HepG2 (cell line): ENCODE measurements around the gene TAF6. TPM values are rescaled to one million over a fixed set of nuclear protein-coding genes. Genes with fewer than 3 reads are reported as not detected.
A peak's percentile ranks its signal among the peaks of the same experiment; 100 is the strongest.

Source experiments
- CAMTA2 ChIP-seq: sonication (generic); formaldehyde crosslinking; IDR thresholded peaks from 2 replicates; pipeline ENCODE4 v1.4.0; 2020; ENCODE audit warnings: mild to moderate bottlenecking, missing genetic modification reagents, borderline replicate concordance
- CENPX ChIP-seq: sonication (generic); formaldehyde crosslinking; IDR thresholded peaks from 2 replicates; pipeline ENCODE4 v1.9.0; 2021; ENCODE audit warnings: mild to moderate bottlenecking, missing genetic modification reagents, moderate library complexity
- GMEB2 ChIP-seq: IDR thresholded peaks from 2 replicates; pipeline ENCODE4 v1.6.1; 2016; ENCODE audit warnings: missing biosample characterization, missing genetic modification reagents, low read depth
- HNRNPLL ChIP-seq: fragments of 200-400 bp; formaldehyde crosslinking; IDR thresholded peaks from 2 replicates; pipeline ENCODE4 v1.6.1; 2017; ENCODE audit warnings: mild to moderate bottlenecking, low read depth, low read length; ENCODE audit not compliant: poor library complexity, severe bottlenecking
- MYC ChIP-seq: sonication (generic); formaldehyde crosslinking; IDR thresholded peaks from 2 replicates; pipeline ENCODE4 v1.9.0; 2021; ENCODE audit warnings: missing genetic modification reagents, borderline replicate concordance
- NCOA1 ChIP-seq: sonication (generic); formaldehyde crosslinking; IDR thresholded peaks from 2 replicates; pipeline ENCODE4 v1.9.0; 2021; ENCODE audit warnings: missing genetic modification reagents
- PHF20 ChIP-seq: sonication (generic); formaldehyde crosslinking; IDR thresholded peaks from 2 replicates; pipeline ENCODE4 v1.5.0; 2020; ENCODE audit warnings: mild to moderate bottlenecking, missing genetic modification reagents
- POLR2A ChIP-seq, 2 experiments: IDR thresholded peaks; 2 replicates each; pipeline ENCODE4 v1.6.1; 2011; ENCODE audit warnings: low read depth in 2 of 2, low read length in 2 of 2, mild to moderate bottlenecking in 1 of 2, moderate library complexity in 1 of 2; ENCODE audit not compliant: insufficient read depth in 1 of 2
- RERE ChIP-seq: IDR thresholded peaks from 2 replicates; pipeline ENCODE4 v1.6.1; 2016; ENCODE audit warnings: low read depth, missing genetic modification reagents, missing compliant biosample characterization
- ZKSCAN8 ChIP-seq: IDR thresholded peaks from 2 replicates; pipeline ENCODE4 v1.6.1; 2016; ENCODE audit warnings: borderline replicate concordance, missing genetic modification reagents, missing compliant biosample characterization
- ZNF18 ChIP-seq: sonication (generic); formaldehyde crosslinking; IDR thresholded peaks from 2 replicates; pipeline ENCODE4 v1.8.0; 2022; ENCODE audit warnings: mild to moderate bottlenecking, missing genetic modification reagents; ENCODE audit not compliant: insufficient replicate concordance
- ZNF558 ChIP-seq: sonication (generic); formaldehyde crosslinking; IDR thresholded peaks from 2 replicates; pipeline ENCODE4 v1.9.0; 2022; ENCODE audit warnings: mild to moderate bottlenecking, missing genetic modification reagents, borderline replicate concordance
- ZNF777 ChIP-seq: sonication (generic); formaldehyde crosslinking; IDR thresholded peaks from 2 replicates; pipeline ENCODE4 v1.4.0; 2020; ENCODE audit warnings: missing genetic modification reagents
- polyA plus RNA-seq, 8 experiments: library from polyadenylated mRNA; depleted of rRNA in 3 of 8; stranded (reverse) in 7 of 8; unstranded in 1 of 8; fragments of >200 nt; fragmentation: Illumina TruSeq in 4 of 8; extraction: Trizol in 4 of 8; gene quantifications; 2 replicates each; pipeline versions ENCODE4 v1.2.1 to v1.2.3, GENCODE V29; 2011 to 2016; ENCODE audit warnings: low read depth in 4 of 8, missing spikeins in 1 of 8, mixed read lengths in 1 of 8; ENCODE audit not compliant: insufficient read depth in 1 of 8
- total RNA-seq, 5 experiments: library from RNA; depleted of rRNA; stranded (reverse); fragments of >200 nt; fragmentation: Illumina TruSeq; extraction: Trizol; gene quantifications; 2 replicates each; pipeline ENCODE4 v1.2.3, GENCODE V29; 2016; ENCODE audit warnings: low read depth in 1 of 5
- TF ChIP-seq, protein P1 (sequence below): sonication (generic); formaldehyde crosslinking; IDR thresholded peaks from 2 replicates; pipeline ENCODE4 v1.4.0; 2020; ENCODE audit warnings: mild to moderate bottlenecking, missing genetic modification reagents
- TF ChIP-seq, protein P2 (sequence below): sonication (generic); formaldehyde crosslinking; IDR thresholded peaks from 2 replicates; pipeline ENCODE4 v1.4.0; 2020; ENCODE audit warnings: missing genetic modification reagents
- TF ChIP-seq, protein P3 (sequence below): IDR thresholded peaks from 2 replicates; pipeline ENCODE4 v1.6.1; 2016; ENCODE audit warnings: low read depth, control low read depth

TAF6 gene
- total and polyA plus RNA-seq, 2 of the 13 experiments (the other 11 are each of a cell fraction or from before 2014, with no cell fraction given), result 12.9 to 18.8 TPM

DNA sequence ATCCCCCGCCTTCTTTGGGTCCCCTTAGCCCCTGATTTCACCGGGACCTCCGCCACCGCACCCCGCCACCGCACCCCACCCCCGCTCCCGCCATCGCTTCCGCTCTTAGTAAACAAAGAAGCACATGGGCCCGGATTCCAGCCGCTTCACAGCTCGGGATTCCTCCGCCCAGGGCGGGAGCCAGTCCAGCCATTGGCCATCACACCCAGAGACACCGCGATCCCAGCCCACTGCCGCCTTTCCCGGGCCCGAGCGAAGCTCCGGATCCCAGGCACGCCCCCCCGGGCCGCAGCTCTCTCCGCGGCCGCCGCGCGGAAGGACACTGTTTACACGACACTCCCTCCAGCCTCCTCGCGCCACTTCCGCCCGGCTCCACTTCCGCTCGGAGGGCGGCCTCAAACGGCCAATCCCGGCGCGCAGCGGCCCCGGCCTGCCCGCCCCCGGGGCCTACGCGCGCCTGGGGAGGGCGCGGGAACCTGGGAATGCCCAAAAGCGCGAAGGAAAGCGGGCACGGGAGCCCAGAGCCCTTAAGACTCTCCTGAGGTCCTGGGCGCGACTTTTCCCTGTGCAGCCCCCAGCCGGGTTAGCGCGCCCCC lies 18.6 kb downstream of the TAF6 start (continued):
- TF ChIP-seq, protein P1, sequence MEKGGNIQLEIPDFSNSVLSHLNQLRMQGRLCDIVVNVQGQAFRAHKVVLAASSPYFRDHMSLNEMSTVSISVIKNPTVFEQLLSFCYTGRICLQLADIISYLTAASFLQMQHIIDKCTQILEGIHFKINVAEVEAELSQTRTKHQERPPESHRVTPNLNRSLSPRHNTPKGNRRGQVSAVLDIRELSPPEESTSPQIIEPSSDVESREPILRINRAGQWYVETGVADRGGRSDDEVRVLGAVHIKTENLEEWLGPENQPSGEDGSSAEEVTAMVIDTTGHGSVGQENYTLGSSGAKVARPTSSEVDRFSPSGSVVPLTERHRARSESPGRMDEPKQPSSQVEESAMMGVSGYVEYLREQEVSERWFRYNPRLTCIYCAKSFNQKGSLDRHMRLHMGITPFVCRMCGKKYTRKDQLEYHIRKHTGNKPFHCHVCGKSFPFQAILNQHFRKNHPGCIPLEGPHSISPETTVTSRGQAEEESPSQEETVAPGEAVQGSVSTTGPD (CRISPR knock-in tag), result no peak
- TF ChIP-seq CENPX (CRISPR knock-in tag) (no peak), POLR2A (IDR thresholded peaks at IDR 0.05; ENCODE audit: insufficient read depth in 1 of 2, low read depth in 2 of 2, low read length in 2 of 2) (peak in 1 of 2 experiments; percentile 52; a peak in 1 of 4 replicates), ZNF558 (CRISPR knock-in tag) (peak; percentile 65; the same call in 1 of the 2 replicates), HNRNPLL (peak; percentile 64), MYC (CRISPR knock-in tag) (peak; percentile 97), GMEB2 (peak; percentile 59; the same call in 1 of the 2 replicates), ZNF777 (CRISPR knock-in tag) (no peak), PHF20 (CRISPR knock-in tag) (peak; percentile 91), NCOA1 (CRISPR knock-in tag) (no peak), RERE (no peak), ZNF18 (CRISPR knock-in tag) (peak; percentile 69), ZKSCAN8 (CRISPR knock-in tag) (no peak), CAMTA2 (CRISPR knock-in tag) (no peak)
- TF ChIP-seq, protein P2, sequence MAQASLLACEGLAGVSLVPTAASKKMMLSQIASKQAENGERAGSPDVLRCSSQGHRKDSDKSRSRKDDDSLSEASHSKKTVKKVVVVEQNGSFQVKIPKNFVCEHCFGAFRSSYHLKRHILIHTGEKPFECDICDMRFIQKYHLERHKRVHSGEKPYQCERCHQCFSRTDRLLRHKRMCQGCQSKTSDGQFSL (CRISPR knock-in tag), result 0 out of 2 replicates have a peak, but pooled peaks have one; percentile 21
- TF ChIP-seq, protein P3, sequence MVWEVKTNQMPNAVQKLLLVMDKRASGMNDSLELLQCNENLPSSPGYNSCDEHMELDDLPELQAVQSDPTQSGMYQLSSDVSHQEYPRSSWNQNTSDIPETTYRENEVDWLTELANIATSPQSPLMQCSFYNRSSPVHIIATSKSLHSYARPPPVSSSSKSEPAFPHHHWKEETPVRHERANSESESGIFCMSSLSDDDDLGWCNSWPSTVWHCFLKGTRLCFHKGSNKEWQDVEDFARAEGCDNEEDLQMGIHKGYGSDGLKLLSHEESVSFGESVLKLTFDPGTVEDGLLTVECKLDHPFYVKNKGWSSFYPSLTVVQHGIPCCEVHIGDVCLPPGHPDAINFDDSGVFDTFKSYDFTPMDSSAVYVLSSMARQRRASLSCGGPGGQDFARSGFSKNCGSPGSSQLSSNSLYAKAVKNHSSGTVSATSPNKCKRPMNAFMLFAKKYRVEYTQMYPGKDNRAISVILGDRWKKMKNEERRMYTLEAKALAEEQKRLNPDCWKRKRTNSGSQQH (CRISPR knock-in tag), result peak; percentile 73
